ENCODE measurements around the gene ACBD6.
A peak's percentile ranks its signal among the peaks of the same experiment; 100 is the strongest.

The ACBD6 gene

DNA sequence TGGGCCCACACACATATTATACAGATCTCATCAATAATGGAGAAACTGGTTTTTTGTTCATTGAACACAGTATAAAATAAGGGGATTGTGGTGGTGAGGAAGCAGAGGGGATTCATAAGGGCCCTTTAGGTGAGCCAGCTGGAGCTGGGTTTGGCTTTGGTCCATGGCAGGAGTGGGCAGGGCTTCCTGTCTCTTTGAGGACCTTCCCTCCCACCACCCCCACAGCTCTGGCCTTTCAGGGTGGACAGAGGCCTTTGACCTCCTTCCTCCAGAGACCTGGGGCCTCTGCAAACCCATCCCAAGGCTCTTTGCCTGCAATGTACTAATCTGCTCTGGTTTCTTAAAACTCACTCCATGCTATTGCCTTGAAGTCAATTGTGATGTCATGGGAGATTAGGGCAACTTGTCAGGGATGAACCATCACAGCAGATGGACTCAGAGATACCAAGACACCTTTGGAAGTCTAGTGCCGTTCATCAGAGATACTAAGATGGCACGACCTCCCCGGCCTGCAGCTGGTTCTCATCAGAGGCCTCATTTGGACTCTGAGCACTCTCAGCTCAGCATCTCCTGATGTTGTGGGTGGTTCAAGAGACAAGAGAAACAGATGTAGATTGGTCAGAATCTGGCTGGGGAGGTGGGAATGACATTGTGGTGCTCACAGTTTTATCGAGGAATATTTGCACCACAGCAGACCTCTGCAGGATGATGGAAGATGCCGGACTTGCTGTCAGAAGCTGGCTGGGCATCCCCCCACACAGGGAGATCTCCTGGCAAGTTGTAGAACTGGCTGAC lies 234.4 kb downstream of the ACBD6 start:
- Histone ChIP-seq H3K27me3 (peaks cover 0 to 26% of the 10 kb centered on the region in 2 donors), H3K36me3 (no peaks in the 10 kb centered on the region), H3K4me1 (peaks cover 0 to 1% (median 0%) of the 10 kb centered on the region in 4 donors), H3K9me3 (no peaks in the 10 kb centered on the region), H3K4me3 (no peak overlapping the region), H3K27ac (no peak overlapping the region)
- intact Hi-C loops (cut with DNase I; ENCODE audit: low total_unique reads) = no loop called here
- TF ChIP-seq, protein P1, sequence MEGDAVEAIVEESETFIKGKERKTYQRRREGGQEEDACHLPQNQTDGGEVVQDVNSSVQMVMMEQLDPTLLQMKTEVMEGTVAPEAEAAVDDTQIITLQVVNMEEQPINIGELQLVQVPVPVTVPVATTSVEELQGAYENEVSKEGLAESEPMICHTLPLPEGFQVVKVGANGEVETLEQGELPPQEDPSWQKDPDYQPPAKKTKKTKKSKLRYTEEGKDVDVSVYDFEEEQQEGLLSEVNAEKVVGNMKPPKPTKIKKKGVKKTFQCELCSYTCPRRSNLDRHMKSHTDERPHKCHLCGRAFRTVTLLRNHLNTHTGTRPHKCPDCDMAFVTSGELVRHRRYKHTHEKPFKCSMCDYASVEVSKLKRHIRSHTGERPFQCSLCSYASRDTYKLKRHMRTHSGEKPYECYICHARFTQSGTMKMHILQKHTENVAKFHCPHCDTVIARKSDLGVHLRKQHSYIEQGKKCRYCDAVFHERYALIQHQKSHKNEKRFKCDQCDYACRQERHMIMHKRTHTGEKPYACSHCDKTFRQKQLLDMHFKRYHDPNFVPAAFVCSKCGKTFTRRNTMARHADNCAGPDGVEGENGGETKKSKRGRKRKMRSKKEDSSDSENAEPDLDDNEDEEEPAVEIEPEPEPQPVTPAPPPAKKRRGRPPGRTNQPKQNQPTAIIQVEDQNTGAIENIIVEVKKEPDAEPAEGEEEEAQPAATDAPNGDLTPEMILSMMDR (IDR thresholded peaks at IDR 0.05) = no peak
- peak in 1 of 2 donors; percentile 23 for DNase-seq

DNA sequence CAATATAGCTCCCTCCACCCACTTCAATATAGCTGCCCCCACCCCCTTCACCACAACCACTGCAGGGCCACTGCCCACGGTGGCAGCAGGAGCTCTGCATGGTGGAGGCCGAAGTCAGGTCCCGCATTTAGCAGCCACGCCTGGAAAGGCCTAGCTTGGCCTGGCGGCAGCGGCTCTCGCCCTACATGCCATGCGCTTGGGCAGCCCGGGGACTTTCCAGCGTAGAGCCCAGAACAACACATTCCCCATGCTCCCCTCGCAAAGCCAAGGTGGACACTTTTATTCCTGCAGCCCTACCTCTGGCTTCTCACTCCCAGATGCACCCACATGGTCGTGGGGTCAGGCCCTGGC lies 235.2 kb downstream of the ACBD6 start:
- peaks cover 0 to 29% of the 10 kb centered on the region in 2 donors for H3K27me3 ChIP-seq
- TF ChIP-seq, protein P1 (IDR thresholded peaks at IDR 0.05) = no peak
- H3K4me3 ChIP-seq = no peak overlapping the region
- H3K4me1 ChIP-seq = peaks cover 0 to 6% (median 0%) of the 10 kb centered on the region in 4 donors
- H3K9me3 ChIP-seq = no peaks in the 10 kb centered on the region
- intact Hi-C loops (cut with DNase I; ENCODE audit: low total_unique reads) = no loop called here
- H3K27ac ChIP-seq = no peak overlapping the region
- peak in 1 of 2 donors; percentile 43 for DNase-seq
- no peaks in the 10 kb centered on the region for H3K36me3 ChIP-seq

DNA sequence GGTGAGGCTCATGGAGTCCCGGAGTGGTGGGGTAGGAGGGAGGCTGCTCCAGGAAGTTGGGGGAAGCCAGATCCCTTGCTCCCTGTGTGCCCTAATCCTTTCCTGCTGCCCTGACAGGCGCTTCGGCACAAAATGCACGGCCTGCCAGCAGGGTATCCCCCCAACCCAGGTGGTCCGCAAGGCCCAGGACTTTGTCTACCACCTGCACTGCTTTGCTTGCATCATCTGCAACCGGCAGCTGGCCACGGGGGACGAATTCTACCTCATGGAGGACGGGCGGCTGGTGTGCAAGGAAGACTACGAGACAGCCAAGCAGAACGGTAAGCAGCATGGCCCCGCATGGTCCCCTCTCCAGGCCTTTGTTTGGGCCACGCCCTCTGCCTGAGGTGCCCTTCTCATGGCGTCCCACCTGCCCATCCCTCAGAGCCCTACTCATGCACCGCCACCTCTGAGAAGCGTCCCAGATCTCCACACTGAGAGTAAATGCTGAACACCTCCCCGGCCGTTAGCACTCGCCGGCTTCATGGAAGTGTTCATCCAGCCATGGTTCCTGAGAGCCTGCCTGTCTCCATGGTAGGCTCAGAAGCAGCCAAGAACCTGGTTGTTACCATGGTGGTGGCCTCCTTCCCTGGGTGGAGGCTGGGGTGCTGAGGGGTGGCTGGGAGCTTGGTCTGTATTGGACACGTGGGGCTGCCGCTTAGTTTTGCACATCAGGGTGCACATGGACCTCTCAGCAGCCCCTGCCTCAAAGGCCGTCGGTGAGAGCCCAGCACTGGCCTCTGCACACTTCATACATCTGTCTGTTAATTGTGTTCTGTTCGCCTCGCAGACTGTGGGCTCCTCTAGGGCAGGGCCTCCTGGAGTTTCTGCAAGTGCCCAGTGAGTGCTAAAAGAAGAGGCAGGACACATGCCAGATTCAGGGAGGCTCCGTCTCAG lies 235.8 kb downstream of the ACBD6 start:
- Histone ChIP-seq H3K36me3 (no peaks in the 10 kb centered on the region), H3K27ac (no peak overlapping the region), H3K4me1 (peaks cover 0 to 6% (median 0%) of the 10 kb centered on the region in 4 donors), H3K4me3 (no peak overlapping the region), H3K27me3 (peaks cover 0 to 29% of the 10 kb centered on the region in 2 donors), H3K9me3 (no peaks in the 10 kb centered on the region)
- peak in 1 of 2 donors; percentile 59 for DNase-seq
- TF ChIP-seq, protein P1 (IDR thresholded peaks at IDR 0.05) = no peak
- intact Hi-C loops (cut with DNase I; ENCODE audit: low total_unique reads) = no loop called here

DNA sequence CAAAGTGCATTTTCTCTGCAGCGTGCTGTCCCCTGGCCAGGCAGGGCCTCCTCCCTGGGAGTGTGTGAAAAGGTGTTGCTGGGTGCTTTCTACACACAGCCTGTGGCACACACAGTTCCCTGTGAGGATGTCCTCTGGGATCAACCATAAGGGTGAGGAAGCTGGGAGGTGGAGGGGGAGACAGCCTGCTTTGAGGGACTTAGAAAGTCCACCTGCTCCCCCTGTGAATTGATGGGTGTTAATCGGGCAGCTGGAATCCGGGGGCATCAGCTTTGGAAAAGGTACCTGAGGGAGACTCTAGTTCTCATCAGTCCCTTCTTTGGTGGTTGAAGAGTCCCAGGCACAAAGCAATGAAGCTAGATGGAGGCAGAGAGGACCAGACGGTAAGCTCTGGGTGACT lies 236.5 kb downstream of the ACBD6 start:
- H3K4me1 ChIP-seq = peaks cover 0 to 6% (median 0%) of the 10 kb centered on the region in 4 donors
- intact Hi-C loops (cut with DNase I; ENCODE audit: low total_unique reads) = no loop called here
- TF ChIP-seq, protein P1 (IDR thresholded peaks at IDR 0.05) = no peak
- no peaks in the 10 kb centered on the region for H3K36me3 ChIP-seq
- H3K27ac ChIP-seq = no peak overlapping the region
- no peak overlapping the region for H3K4me3 ChIP-seq
- no peak for DNase-seq
- peaks cover 0 to 29% of the 10 kb centered on the region in 2 donors for H3K27me3 ChIP-seq
- H3K9me3 ChIP-seq = no peaks in the 10 kb centered on the region

DNA sequence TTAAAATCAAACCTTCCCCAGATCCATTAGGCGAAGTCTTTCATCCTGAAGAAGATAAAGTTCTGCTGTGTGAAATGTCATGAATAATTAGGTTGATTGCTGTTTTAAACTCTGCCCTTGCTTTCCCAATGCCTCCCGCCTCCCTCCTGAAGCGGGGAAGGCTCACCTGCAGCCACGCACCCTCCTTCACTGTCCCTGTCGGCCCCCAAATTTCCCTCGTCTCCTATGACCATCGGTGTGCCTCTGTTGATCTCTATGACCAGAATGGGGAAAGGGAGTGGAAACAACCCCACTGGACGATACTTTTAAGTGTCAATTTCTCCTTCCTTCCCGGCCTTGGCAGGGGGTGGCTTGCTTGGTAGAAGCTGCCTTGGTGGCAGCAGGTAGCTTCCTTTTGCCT lies 237.2 kb downstream of the ACBD6 start:
- DNase-seq = no peak
- peaks cover 0 to 6% (median 0%) of the 10 kb centered on the region in 4 donors for H3K4me1 ChIP-seq
- intact Hi-C loops (cut with DNase I; ENCODE audit: low total_unique reads) = no loop called here
- no peak overlapping the region for H3K4me3 ChIP-seq
- no peaks in the 10 kb centered on the region for H3K9me3 ChIP-seq
- TF ChIP-seq, protein P1 (IDR thresholded peaks at IDR 0.05) = no peak
- H3K36me3 ChIP-seq = no peaks in the 10 kb centered on the region
- peaks cover 0 to 33% of the 10 kb centered on the region in 2 donors for H3K27me3 ChIP-seq
- H3K27ac ChIP-seq = no peak overlapping the region
